B cell (primary cell): ENCODE data around the gene SMU1. TPM values are rescaled to one million over a fixed set of nuclear protein-coding genes. Genes with fewer than 3 reads are reported as not detected.

Experiments
- ATAC-seq: fragments of 200-7000 bp; cut with Tn5 transposase; one replicate; pipeline ENCODE4 v1.10.0; 2021; ENCODE audit warnings: low read depth, mild to moderate bottlenecking, moderate number of reproducible peaks, moderate library complexity
- CTCF ChIA-PET: fragments of 350-600 bp; sonication (Branson Sonifier 250); formaldehyde crosslinking; loops from one replicate; lab custom pipeline; 2021; ENCODE audit warnings: antibody characterized with exemption, inconsistent platforms; lab: Charles Lee
- POLR2A ChIA-PET: fragments of 350-600 bp; sonication (Branson Sonifier 250); formaldehyde crosslinking; loops from one replicate; lab custom pipeline; 2021; ENCODE audit warnings: antibody characterized with exemption; lab: Charles Lee
- DNase-seq: peaks from one replicate; pipeline ENCODE4 v3.0.0; 2013
- H2AFZ ChIP-seq: 2 replicates; pipeline ENCODE4 v1.6.1; 2012; ENCODE audit warnings: mild to moderate bottlenecking, low read depth, low read length; ENCODE audit not compliant: insufficient read depth, poor library complexity, severe bottlenecking
- H3K27ac ChIP-seq, 2 donors: 1 replicate in 1 of 2; 2 replicates in 1 of 2; pipeline ENCODE4 v1.5.1; 2012 to 2013; ENCODE audit warnings: low read length in 2 of 2, mild to moderate bottlenecking in 2 of 2, moderate library complexity in 1 of 2
- H3K27me3 ChIP-seq, 4 experiments: fragments of 200-600 bp in 1 of 4; sonication (generic) in 1 of 4; replicated peaks in 1 of 4; 1 replicate in 2 of 4; 2 replicates in 2 of 4; pipeline versions ENCODE4 v1.6.1 to v1.7.0; 2013 to 2016; ENCODE audit warnings: low read length in 3 of 4, mild to moderate bottlenecking in 2 of 4, mixed read lengths in 1 of 4, moderate library complexity in 1 of 4; ENCODE audit not compliant: insufficient read depth in 4 of 4, control insufficient read depth in 3 of 4; ENCODE audit errors: control extremely low read depth in 1 of 4
- H3K36me3 ChIP-seq, 2 experiments: replicated peaks in 1 of 2; 1 replicate in 1 of 2; 2 replicates in 1 of 2; pipeline versions ENCODE4 v1.6.1 to v1.7.1; 2013; ENCODE audit warnings: low read length in 1 of 2; ENCODE audit not compliant: insufficient read depth in 2 of 2, control insufficient read depth in 1 of 2; ENCODE audit errors: control extremely low read depth in 1 of 2, extremely low read depth in 1 of 2
- H3K4me1 ChIP-seq, 2 donors: fragments of 200-600 bp in 1 of 2; sonication (generic) in 1 of 2; 1 replicate in 1 of 2; 2 replicates in 1 of 2; pipeline versions ENCODE4 v1.5.1 to v1.6.1; 2013 to 2017; ENCODE audit warnings: low read length in 2 of 2; ENCODE audit not compliant: control insufficient read depth in 2 of 2, insufficient read depth in 2 of 2
- H3K4me2 ChIP-seq: replicated peaks from 2 replicates; pipeline ENCODE3; 2012; ENCODE audit warnings: mild to moderate bottlenecking, low read depth, low read length; ENCODE audit not compliant: poor library complexity, severe bottlenecking
- H3K4me3 ChIP-seq, 5 experiments: fragments of 200-600 bp in 1 of 5; sonication (generic) in 1 of 5; 1 replicate in 3 of 5; 2 replicates in 2 of 5; pipeline versions ENCODE4 v1.5.1 to v1.7.0; 2011 to 2016; ENCODE audit warnings: low read length in 4 of 5, mild to moderate bottlenecking in 4 of 5, low read depth in 2 of 5, control low read depth in 1 of 5, moderate library complexity in 1 of 5; ENCODE audit not compliant: insufficient read depth in 1 of 5; ENCODE audit errors: control extremely low read depth in 1 of 5, extremely low read depth in 1 of 5
- H3K79me2 ChIP-seq: fragments of 200-600 bp; sonication (generic); one replicate; pipeline ENCODE4 v1.6.0; 2016; ENCODE audit warnings: low read length; ENCODE audit not compliant: control insufficient read depth, insufficient read depth
- H3K9ac ChIP-seq: fragments of 200-600 bp; sonication (generic); 2 replicates; pipeline ENCODE4 v1.6.1; 2017; ENCODE audit warnings: mild to moderate bottlenecking, low read length, moderate library complexity
- H3K9me3 ChIP-seq, 3 donors: one replicate each; pipeline versions ENCODE4 v1.6.1 to v1.7.1; 2013; ENCODE audit warnings: low read length in 2 of 3; ENCODE audit not compliant: control insufficient read depth in 2 of 3, insufficient read depth in 1 of 3; ENCODE audit errors: control extremely low read depth in 1 of 3
- H4K20me1 ChIP-seq: 2 replicates; pipeline ENCODE4 v1.6.0; 2012; ENCODE audit warnings: mild to moderate bottlenecking, low read length; ENCODE audit not compliant: insufficient read depth, control insufficient read depth, poor library complexity, severe bottlenecking
- H3K27ac Mint-ChIP-seq: one replicate; pipeline ENCODE4 v1.8.0; 2021; ENCODE audit warnings: mixed read lengths
- H3K27me3 Mint-ChIP-seq: one replicate; pipeline ENCODE4 v1.8.0; 2021; ENCODE audit warnings: mixed read lengths
- H3K4me1 Mint-ChIP-seq: one replicate; pipeline ENCODE4 v1.8.0; 2021; ENCODE audit warnings: mixed read lengths
- H3K4me3 Mint-ChIP-seq: one replicate; pipeline ENCODE4 v1.8.0; 2021; ENCODE audit warnings: mixed read lengths
- H3K9me3 Mint-ChIP-seq: one replicate; pipeline ENCODE4 v1.8.0; 2022; ENCODE audit warnings: mixed read lengths; ENCODE audit not compliant: insufficient read depth
- CTCF ChIP-seq: fragments of 200-600 bp; IDR thresholded peaks from one replicate; pipeline ENCODE4 v1.8.0; 2022; ENCODE audit warnings: antibody characterized with exemption, mild to moderate bottlenecking
- EZH2 ChIP-seq: IDR thresholded peaks from 2 replicates; pipeline ENCODE4 v1.6.1; 2012; ENCODE audit warnings: borderline replicate concordance, low read depth, mild to moderate bottlenecking, moderate library complexity, low read length; ENCODE audit not compliant: insufficient read depth, poor library complexity, severe bottlenecking
- WGBS: methylation state at CpG from one replicate; pipeline ENCODE4 v1.1.5; 2013; ENCODE audit warnings: missing lambda C conversion rate; ENCODE audit not compliant: insufficient coverage; 5-methylcytosine and 5-hydroxymethylcytosine counted together
- intact Hi-C: fragments of 100-400 bp; cut with micrococcal nuclease; formaldehyde crosslinking; loops from one replicate; pipeline ENCODE4 v1.10.0; 2022
- polyA plus RNA-seq: library from polyadenylated mRNA; depleted of rRNA; stranded (reverse); fragments of >200 nt; gene quantifications from 2 replicates; pipeline ENCODE4 v1.2.3, GENCODE V29; 2012
- total RNA-seq, 2 donors: library from RNA; stranded (reverse); fragments of 120-200 nt in 1 of 2; gene quantifications; 1 replicate in 1 of 2; 2 replicates in 1 of 2; pipeline versions ENCODE4 v1.2.3 to v1.2.4, GENCODE V29; 2013 to 2022

The SMU1 gene
- total and polyA plus RNA-seq, 2 donors (not counting 1 experiment from before 2014, with no cell fraction given), result 6.2 to 26.3 TPM

- ATAC-seq (peak; percentile 70), DNase-seq (peak; percentile 59)
- Mint-ChIP-seq H3K4me1 (peaks cover 38% of the 10 kb centered on the region), H3K27ac (peak overlapping the region; percentile 72), H3K9me3 (no peaks in the 10 kb centered on the region), H3K27me3 (no peaks in the 10 kb centered on the region), H3K4me3 (peak overlapping the region; percentile 62)
- H3K4me1 ChIP-seq, result peaks cover 29 to 33% of the 10 kb centered on the region in 2 donors
- intact Hi-C loops, result no loop called here
- H3K79me2 ChIP-seq, result peaks cover 13% of the 10 kb centered on the region
- ChIA-PET CTCF (interaction anchor here (0.6 to 16.1 kb wide), 18 partner anchors 21 to 181 kb away, joined by 3 to 217 read pairs (median 4); partner anchors contain the start of gene B4GALT1), POLR2A (interaction anchor here (0.9 to 1.2 kb wide), 2 partner anchors 43 to 151 kb away, joined by 3 to 4 read pairs; no protein-coding TSS in a partner anchor)
- peak overlapping the region; percentile 46 for H2AFZ ChIP-seq
- no peaks in the 10 kb centered on the region for H3K36me3 ChIP-seq
- peak overlapping the region in 2 of 5 experiments; percentile 2 to 12 for H3K4me3 ChIP-seq
- 8% methylated on average over 5 of the region's 8 CpGs for WGBS
- TF ChIP-seq EZH2, result no peak
- no peak for TF ChIP-seq CTCF
- no peaks in the 10 kb centered on the region for H4K20me1 ChIP-seq
- peaks cover 0 to 5% (median 0%) of the 10 kb centered on the region in 3 donors for H3K9me3 ChIP-seq
- no peaks in the 10 kb centered on the region for H3K27me3 ChIP-seq
- peak overlapping the region; percentile 63 for H3K4me2 ChIP-seq
- peak overlapping the region; percentile 32 for H3K9ac ChIP-seq
- peak overlapping the region; percentile 40 to 61 for H3K27ac ChIP-seq
Measured at GRCh38 chr9:33082538-33083326, 6.3 kb upstream of the SMU1 start.

- peaks cover 0 to 5% (median 0%) of the 10 kb centered on the region in 3 donors for H3K9me3 ChIP-seq
- H2AFZ ChIP-seq, result peak overlapping the region; percentile 46
- 70% methylated on average over 5 of the region's 5 CpGs for WGBS
- Mint-ChIP-seq H3K27ac (peak overlapping the region; percentile 72), H3K9me3 (no peaks in the 10 kb centered on the region), H3K27me3 (no peaks in the 10 kb centered on the region), H3K4me3 (peak overlapping the region; percentile 62), H3K4me1 (peaks cover 40% of the 10 kb centered on the region)
- peak overlapping the region in 1 of 5 experiments; percentile 12 for H3K4me3 ChIP-seq
- H3K27me3 ChIP-seq, result no peaks in the 10 kb centered on the region
- DNase-seq (no peak), ATAC-seq (no peak)
- intact Hi-C loops, result no loop called here
- H3K79me2 ChIP-seq, result peaks cover 19% of the 10 kb centered on the region
- ChIA-PET CTCF (interaction anchor here (0.7 to 16.1 kb wide), 17 partner anchors 22 to 181 kb away, joined by 3 to 217 read pairs (median 4); partner anchors contain the start of gene B4GALT1), POLR2A (interaction anchor here (0.9 to 1.2 kb wide), 2 partner anchors 43 to 152 kb away, joined by 3 to 4 read pairs; no protein-coding TSS in a partner anchor)
- no peaks in the 10 kb centered on the region for H4K20me1 ChIP-seq
- TF ChIP-seq CTCF, result no peak
- no peak for TF ChIP-seq EZH2
- no peaks in the 10 kb centered on the region for H3K36me3 ChIP-seq
- H3K27ac ChIP-seq, result peak overlapping the region; percentile 40 to 61
- H3K9ac ChIP-seq, result no peak overlapping the region
- H3K4me1 ChIP-seq, result peaks cover 31 to 38% of the 10 kb centered on the region in 2 donors
- peak overlapping the region; percentile 63 for H3K4me2 ChIP-seq
Measured at GRCh38 chr9:33082128-33082527, 5.7 kb upstream of the SMU1 start.
